BLaER1 (cell line): ENCODE results near the gene PRSS38.
"Not testable (repeated sequence)": the region's sequence is repeated elsewhere in the genome, so short reads cannot be mapped to it uniquely, and the experiment has no call there.

Experiments used
- H3K27ac ChIP-seq: shearing (Covaris generic); formaldehyde crosslinking; 2 replicates; pipeline ENCODE4 v1.8.1; 2022
- H3K27me3 ChIP-seq: shearing (Covaris generic); formaldehyde crosslinking; 2 replicates; pipeline ENCODE4 v1.8.1; 2022
- H3K36me3 ChIP-seq: shearing (Covaris generic); formaldehyde crosslinking; 2 replicates; pipeline ENCODE4 v1.8.1; 2022
- H3K4me1 ChIP-seq: shearing (Covaris generic); formaldehyde crosslinking; 2 replicates; pipeline ENCODE4 v1.8.1; 2022
- H3K4me2 ChIP-seq: shearing (Covaris generic); formaldehyde crosslinking; 2 replicates; pipeline ENCODE4 v1.8.1; 2022
- H3K4me3 ChIP-seq: shearing (Covaris generic); formaldehyde crosslinking; 2 replicates; pipeline ENCODE4 v1.8.1; 2022
- H3K9ac ChIP-seq: shearing (Covaris generic); formaldehyde crosslinking; 2 replicates; pipeline ENCODE4 v1.8.1; 2022
- H3K9me3 ChIP-seq: shearing (Covaris generic); formaldehyde crosslinking; 2 replicates; pipeline ENCODE4 v1.8.1; 2022
- H4K20me1 ChIP-seq: shearing (Covaris generic); formaldehyde crosslinking; 2 replicates; pipeline ENCODE4 v1.8.1; 2022
- Cebpa-rat ChIP-seq: shearing (Covaris generic); IDR thresholded peaks from 2 replicates; pipeline ENCODE4 v1.8.1; 2022

PRSS38 gene

DNA sequence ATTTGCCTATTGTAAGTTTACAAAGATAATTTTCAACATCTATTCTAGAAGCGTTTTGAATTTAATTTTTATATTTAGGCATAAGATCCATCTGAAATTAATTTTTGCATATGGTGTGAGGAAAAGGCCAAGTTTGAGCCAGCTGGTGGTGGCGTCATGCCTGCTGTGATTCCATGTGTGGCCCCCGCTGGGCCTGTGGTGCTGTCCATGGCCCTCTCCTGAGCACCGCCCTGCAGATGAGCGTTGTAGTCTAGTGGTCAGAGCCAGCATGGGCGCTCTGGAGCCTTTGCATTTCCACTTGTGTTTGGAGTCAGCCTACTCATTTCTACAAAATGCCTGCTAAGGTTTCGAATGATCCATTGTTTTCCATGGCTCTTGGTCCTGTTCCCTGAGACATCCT is 22.7 kb downstream of the PRSS38 start:
- Histone ChIP-seq H3K4me1 (no peaks in the 10 kb centered on the region), H3K27ac (no peak overlapping the region), H3K9ac (no peak overlapping the region), H3K4me3 (no peak overlapping the region), H3K4me2 (no peak overlapping the region), H3K9me3 (no peaks in the 10 kb centered on the region), H3K36me3 (no peaks in the 10 kb centered on the region), H4K20me1 (no peaks in the 10 kb centered on the region), H3K27me3 (no peaks in the 10 kb centered on the region)
- no peak for TF ChIP-seq Cebpa-rat

DNA sequence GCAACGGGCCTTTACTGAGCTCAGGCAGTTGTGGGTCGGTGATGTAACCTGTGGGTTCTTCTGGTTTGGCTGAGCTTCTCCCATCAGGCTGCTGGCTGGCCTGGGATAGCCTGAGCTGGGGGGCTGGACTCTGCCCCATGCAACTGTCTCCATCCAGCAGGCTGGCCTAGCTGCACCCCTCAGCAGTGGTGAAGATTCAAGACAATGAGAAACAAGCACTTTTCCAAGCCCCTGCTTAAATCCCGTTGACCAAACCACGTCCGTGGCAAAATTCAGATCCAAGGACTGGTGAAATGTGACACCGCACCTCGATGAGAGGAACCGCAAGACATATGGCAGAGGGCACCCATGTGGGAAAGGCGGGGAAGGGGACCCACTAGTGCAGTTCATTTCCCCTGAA is 25.6 kb downstream of the PRSS38 start:
- H3K4me3 ChIP-seq: no peak overlapping the region
- H3K4me1 ChIP-seq: no peaks in the 10 kb centered on the region
- H3K36me3 ChIP-seq: no peaks in the 10 kb centered on the region
- no peaks in the 10 kb centered on the region for H3K27me3 ChIP-seq
- H3K9ac ChIP-seq: no peak overlapping the region
- no peaks in the 10 kb centered on the region for H4K20me1 ChIP-seq
- H3K4me2 ChIP-seq: no peak overlapping the region
- H3K9me3 ChIP-seq: no peaks in the 10 kb centered on the region
- no peak overlapping the region for H3K27ac ChIP-seq
- TF ChIP-seq Cebpa-rat: no peak

DNA sequence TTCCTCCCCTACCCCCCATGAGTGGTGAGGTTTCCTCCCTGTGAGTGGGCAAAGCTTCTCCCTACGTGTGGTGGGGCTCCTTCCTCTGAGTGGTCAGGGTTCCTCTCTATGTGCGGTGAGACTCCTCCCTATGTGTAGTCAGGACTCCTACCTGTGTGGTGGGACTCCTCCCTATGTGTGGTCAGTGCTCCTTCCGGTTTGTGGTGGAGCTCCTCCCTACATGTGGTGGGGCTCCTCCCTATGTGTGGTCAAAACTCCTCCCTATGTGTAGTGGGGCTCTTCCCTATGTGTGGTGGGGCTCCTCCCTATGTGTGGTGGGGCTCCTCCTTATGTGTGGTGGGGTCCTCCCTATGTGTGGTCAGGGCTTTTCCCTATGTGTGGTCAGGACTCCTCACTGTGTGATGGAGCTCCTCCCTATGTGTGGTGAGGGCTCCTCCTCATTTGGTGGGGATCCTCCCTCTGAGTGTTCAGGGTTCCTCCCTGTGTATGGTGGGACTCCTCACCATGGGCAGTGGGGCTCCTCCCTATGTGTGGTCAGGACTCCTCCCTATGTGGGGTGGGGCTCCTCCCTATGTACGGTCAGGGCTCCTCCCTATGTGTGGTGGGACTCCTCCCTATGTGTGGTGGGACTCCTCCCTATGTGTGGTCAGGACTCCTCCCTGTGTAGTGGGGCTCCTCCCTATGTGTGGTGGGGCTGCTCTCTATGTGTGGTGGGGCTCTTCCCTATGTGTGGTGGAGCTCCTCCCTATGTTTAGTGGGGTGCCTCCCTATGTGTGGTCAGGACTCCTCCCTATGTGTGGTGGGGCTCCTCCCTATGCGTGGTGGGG is 29.1 kb downstream of the PRSS38 start:
- no peak for TF ChIP-seq Cebpa-rat
- no peak overlapping the region for H3K9ac ChIP-seq
- no peaks in the 10 kb centered on the region for H3K36me3 ChIP-seq
- H3K27ac ChIP-seq: no peak overlapping the region
- H3K4me2 ChIP-seq: no peak overlapping the region
- peaks cover 11% of the 10 kb centered on the region for H3K9me3 ChIP-seq
- H4K20me1 ChIP-seq: no peaks in the 10 kb centered on the region
- no peak overlapping the region for H3K4me3 ChIP-seq
- no peaks in the 10 kb centered on the region for H3K4me1 ChIP-seq
- no peaks in the 10 kb centered on the region for H3K27me3 ChIP-seq

DNA sequence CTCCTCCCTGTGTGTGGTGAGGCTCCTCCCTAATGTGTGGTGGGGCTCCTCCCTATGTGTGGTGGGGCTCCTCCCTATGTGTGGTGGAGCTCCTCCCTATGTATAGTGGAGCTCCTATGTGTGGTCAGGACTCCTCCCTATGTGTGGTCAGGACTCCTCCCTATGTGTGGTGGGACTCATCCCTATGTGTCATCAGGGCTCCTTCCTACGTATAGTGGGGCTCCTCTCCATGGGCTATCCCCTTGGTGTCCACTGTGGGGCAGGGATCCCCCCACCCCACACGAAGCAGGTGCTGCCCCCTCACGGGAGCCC is 29.6 kb downstream of the PRSS38 start:
- Histone ChIP-seq H3K4me3 (no peak overlapping the region), H3K36me3 (no peaks in the 10 kb centered on the region), H3K27me3 (no peaks in the 10 kb centered on the region), H3K9ac (no peak overlapping the region), H3K4me2 (no peak overlapping the region), H3K9me3 (peaks cover 11% of the 10 kb centered on the region), H3K27ac (no peak overlapping the region), H4K20me1 (no peaks in the 10 kb centered on the region), H3K4me1 (no peaks in the 10 kb centered on the region)
- TF ChIP-seq Cebpa-rat: no peak

DNA sequence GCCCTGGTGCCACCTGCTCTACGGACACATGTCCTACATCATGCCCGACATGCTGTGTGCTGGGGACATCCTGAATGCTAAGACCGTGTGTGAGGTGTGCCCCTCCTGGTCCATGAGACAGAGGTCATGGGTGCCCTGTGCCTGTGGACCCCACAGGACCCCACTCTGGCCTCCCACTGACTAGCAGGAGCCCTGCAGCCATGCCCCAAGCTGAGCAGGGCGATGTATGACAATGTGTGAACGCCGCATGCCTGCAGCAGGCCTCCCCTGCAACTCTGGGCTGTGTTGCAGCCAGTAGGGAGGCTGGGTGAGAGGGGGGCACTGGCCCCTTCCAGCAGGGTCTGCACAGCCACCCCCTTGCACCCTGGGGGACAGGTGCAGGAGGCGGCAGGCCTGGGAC is 30.0 kb downstream of the PRSS38 start:
- Histone ChIP-seq H3K9me3 (peaks cover 11% of the 10 kb centered on the region), H3K4me1 (no peaks in the 10 kb centered on the region), H3K36me3 (no peaks in the 10 kb centered on the region), H3K4me2 (no peak overlapping the region), H4K20me1 (no peaks in the 10 kb centered on the region), H3K27ac (no peak overlapping the region), H3K4me3 (no peak overlapping the region), H3K27me3 (no peaks in the 10 kb centered on the region), H3K9ac (no peak overlapping the region)
- TF ChIP-seq Cebpa-rat: no peak

DNA sequence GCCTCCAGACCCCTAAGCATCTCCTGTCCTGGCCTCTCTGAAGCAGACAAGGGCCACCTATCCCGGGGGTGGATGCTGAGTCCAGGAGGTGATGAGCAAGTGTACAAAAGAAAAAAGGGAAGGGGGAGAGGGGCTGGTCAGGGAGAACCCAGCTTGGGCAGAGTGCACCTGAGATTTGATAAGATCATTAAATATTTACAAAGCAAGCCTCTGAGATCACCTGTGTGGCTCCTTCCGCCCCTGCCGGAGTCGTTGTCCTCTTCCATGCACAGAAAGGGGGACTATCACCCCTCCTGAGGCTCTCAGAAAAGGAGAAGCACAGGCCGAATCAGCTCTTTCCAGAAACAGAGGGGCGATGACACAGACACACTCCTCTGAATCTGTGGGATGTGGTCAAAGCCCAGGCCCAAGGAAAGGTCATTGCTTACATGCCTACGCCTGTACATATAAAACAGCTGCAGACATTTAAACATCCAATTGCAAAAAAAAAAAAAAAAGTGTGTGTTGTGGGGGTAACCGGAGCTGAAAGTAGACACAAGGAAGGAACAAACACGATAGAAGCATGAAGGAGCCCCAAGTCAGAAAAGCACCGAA is 30.9 kb downstream of the PRSS38 start:
- no peaks in the 10 kb centered on the region for H3K27me3 ChIP-seq
- no peak for TF ChIP-seq Cebpa-rat
- H3K4me1 ChIP-seq: no peaks in the 10 kb centered on the region

DNA sequence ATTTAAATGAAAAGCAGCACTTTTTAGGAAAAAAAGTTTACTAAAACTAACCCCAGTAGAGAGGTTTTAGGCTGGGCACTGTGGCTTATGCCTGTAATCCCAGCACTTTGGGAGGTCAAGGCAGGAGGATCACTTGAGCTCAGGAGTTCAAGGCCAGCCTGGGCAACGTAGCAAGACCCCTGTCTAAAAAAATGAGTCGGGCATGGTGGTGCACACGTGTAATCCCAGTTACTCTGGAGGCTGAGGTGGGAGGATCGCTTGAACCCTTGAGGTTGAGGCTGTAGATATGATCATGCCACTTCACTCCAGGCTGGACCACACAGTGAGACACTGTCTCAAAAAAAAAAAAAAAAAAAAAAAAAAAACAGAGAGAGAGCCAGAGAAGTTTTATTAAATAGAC is 31.6 kb downstream of the PRSS38 start:
- not testable (repeated sequence) for H3K27ac ChIP-seq, H3K27me3 ChIP-seq, H3K9ac ChIP-seq, H3K4me1 ChIP-seq, H3K4me2 ChIP-seq, H4K20me1 ChIP-seq, H3K4me3 ChIP-seq, H3K36me3 ChIP-seq
- H3K9me3 ChIP-seq: peaks cover 11% of the 10 kb centered on the region

More for the DNA sequence above, 30.9 kb downstream of the PRSS38 start:
- H3K4me2 ChIP-seq: no peak overlapping the region
- H3K36me3 ChIP-seq: no peaks in the 10 kb centered on the region
- no peak overlapping the region for H3K9ac ChIP-seq
- peaks cover 11% of the 10 kb centered on the region for H3K9me3 ChIP-seq
- H4K20me1 ChIP-seq: no peaks in the 10 kb centered on the region
- H3K27ac ChIP-seq: no peak overlapping the region
- H3K4me3 ChIP-seq: no peak overlapping the region

DNA sequence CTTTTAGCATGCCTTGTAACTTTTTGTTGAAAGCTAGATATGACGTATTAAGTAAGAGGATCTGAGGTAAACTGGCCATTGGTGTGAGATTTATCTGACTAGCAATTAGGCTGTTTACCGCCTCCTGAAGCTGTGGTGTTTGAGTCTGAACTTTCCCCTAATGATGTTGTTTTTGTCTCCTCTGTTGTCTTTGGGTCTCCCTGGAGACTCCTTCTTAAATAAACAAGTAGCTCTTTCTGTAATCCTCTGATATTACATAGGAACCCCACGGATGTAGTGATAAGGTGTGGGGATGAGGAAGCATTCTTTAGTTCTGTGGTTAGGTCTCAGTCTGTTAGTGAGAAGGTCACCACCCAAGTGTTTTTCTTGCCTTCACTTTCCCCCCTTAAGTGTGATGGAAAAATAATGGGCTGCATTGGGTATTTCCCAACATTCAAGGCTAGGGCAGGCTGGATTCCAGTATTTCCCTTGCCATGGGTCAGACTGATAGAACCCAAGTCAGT is 33.0 kb downstream of the PRSS38 start:
- Histone ChIP-seq H3K9ac (no peak overlapping the region), H3K4me3 (no peak overlapping the region), H3K36me3 (no peaks in the 10 kb centered on the region), H3K4me1 (no peaks in the 10 kb centered on the region), H3K9me3 (peaks cover 11% of the 10 kb centered on the region), H4K20me1 (no peaks in the 10 kb centered on the region), H3K4me2 (no peak overlapping the region), H3K27me3 (no peaks in the 10 kb centered on the region), H3K27ac (no peak overlapping the region)
- no peak for TF ChIP-seq Cebpa-rat

DNA sequence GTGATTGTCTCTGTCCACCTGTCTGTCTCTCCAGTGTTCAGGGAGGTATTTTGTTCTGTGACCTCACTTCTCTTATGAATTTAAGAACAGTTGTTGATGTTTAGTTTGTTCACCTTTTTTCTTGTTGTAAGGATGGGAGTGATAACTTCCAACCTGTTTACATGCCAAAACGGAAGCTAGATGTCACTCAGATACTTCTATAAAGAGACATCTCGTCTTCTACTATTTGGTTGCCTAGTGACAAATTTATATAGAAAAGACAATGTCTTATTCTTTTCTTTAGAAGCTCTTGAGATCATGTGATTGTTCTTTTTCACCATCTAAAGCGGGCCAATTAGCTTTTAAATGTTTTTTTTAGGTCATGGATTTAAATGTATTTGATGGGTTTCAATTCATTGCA is 33.8 kb downstream of the PRSS38 start:
- Histone ChIP-seq H3K36me3 (no peaks in the 10 kb centered on the region), H3K9me3 (peaks cover 11% of the 10 kb centered on the region), H3K4me3 (no peak overlapping the region), H3K4me1 (no peaks in the 10 kb centered on the region), H4K20me1 (no peaks in the 10 kb centered on the region), H3K4me2 (no peak overlapping the region), H3K27me3 (no peaks in the 10 kb centered on the region), H3K9ac (no peak overlapping the region), H3K27ac (no peak overlapping the region)
- TF ChIP-seq Cebpa-rat: no peak

DNA sequence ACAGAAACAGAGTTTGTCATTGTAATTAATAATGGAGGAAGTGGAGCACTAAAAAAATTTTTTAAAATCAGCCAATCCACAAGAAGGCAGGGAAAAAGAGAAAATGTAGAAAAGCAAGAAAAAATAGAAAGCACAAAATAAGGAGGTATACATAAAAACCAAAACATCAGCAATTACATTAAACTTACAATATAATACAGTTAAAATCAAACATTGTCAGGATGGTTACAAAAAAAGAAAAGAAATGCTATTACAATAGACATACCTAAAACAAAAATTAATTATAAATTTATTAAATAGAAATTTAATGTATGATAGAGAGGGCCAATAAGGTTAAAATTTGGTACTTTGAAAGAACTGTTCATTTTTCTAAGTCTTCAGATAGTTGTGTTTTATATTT is 38.7 kb downstream of the PRSS38 start:
- TF ChIP-seq Cebpa-rat: no peak
- Histone ChIP-seq H3K36me3 (no peaks in the 10 kb centered on the region), H3K9me3 (no peaks in the 10 kb centered on the region), H3K4me3 (no peak overlapping the region), H3K9ac (no peak overlapping the region), H3K4me1 (no peaks in the 10 kb centered on the region), H3K27ac (no peak overlapping the region), H3K4me2 (no peak overlapping the region), H4K20me1 (no peaks in the 10 kb centered on the region), H3K27me3 (no peaks in the 10 kb centered on the region)
